HG02852 (cell line): ENCODE results near the gene RPS2.
"Not testable (repeated sequence)": the region's sequence is repeated elsewhere in the genome, so short reads cannot be mapped to it uniquely, and the experiment has no call there.

Experiments
- ATAC-seq: cut with Tn5 transposase; IDR thresholded peaks from one replicate; pipeline ENCODE4 v1.9.1; 2021; ENCODE audit warnings: mild to moderate bottlenecking, moderate library complexity; ENCODE audit not compliant: unreplicated experiment

Gene RPS2

DNA sequence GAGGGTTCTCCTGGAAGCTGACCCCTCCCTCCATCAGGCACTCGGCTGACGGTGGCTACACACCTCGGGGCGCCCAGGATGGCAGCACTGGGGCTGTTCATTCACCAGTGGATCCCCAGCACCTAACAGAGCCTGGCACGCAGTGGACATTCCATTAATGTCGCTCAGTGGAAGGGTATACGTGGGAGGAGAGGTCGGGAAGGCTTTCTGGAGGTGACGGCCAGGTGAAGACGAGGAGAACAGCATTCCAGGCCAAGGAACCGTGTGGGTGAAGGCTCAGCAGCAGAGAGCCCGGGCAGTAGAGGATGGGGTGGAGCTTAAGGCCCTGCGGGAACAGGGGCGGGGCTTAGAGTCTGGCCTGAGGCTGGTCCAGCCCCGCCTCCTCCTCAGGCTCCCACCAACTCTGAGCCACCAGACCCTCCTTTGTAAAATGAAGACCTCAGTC, 43.9 kb downstream of the RPS2 start:
- no peak for ATAC-seq

DNA sequence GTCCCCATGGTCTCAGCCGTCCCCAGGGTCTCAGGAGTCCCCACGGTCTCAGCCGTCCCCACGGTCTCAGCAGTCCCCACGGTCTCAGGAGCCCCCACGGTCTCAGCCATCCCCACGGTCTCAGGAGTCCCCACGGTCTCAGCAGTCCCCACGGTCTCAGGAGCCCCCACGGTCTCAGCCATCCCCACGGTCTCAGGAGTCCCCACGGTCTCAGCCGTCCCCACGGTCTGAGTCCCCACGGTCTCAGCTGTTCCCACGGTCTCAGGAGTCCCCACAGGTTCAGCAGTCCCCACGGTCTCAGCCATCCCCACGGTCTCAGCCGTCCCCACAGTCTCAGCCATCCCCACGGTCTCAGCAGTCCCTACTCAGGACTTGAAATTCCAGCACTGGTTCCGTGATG, 44.5 kb downstream of the RPS2 start:
- not testable (repeated sequence) for ATAC-seq

- no peak for ATAC-seq
Observed at GRCh38 chr16:1919327-1919998, 45.2 kb downstream of the RPS2 start.

GRCh38 chr16:1918351-1919326, 46.0 kb downstream of the RPS2 start, which contains the start of gene HS3ST6:
Gene HS3ST6 (minus strand): TSS chr16:1918415. CDS start chr16:1918323, 92 bp downstream.
- no peak for ATAC-seq

DNA sequence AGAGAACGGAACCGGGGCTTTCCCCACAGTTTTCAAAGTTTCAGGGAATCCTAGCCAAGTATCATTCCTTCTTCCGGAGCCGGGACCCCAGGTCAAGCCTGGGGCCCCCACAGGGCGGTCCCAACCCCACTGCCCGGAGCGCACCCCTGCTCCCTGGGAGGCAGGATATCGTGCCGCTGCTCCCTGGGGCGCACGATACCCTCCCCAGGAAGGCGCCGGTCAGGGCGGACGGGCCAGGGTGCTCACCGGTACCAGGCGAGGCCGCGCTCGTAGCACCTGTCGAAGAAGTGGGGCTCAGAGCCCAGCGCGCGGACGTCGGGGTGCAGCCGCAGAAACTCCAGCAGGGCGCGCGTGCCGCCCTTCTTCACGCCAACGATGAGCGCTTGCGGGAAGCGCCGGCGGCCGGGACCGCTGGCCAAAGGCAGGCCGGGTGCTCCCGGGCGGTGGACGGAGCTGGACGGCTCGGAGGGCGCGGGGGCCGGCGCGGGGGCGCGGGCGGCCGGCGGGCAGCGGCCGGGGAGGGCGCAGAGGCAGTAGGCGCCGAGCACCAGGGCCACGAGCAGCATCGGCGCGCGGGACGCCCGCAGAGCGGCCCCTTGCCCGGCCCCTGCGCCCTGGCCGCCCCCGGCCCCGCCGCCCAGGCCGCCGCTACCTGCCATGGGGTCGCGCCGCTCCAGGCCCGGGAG, 46.8 kb downstream of the RPS2 start:
- no peak for ATAC-seq

DNA sequence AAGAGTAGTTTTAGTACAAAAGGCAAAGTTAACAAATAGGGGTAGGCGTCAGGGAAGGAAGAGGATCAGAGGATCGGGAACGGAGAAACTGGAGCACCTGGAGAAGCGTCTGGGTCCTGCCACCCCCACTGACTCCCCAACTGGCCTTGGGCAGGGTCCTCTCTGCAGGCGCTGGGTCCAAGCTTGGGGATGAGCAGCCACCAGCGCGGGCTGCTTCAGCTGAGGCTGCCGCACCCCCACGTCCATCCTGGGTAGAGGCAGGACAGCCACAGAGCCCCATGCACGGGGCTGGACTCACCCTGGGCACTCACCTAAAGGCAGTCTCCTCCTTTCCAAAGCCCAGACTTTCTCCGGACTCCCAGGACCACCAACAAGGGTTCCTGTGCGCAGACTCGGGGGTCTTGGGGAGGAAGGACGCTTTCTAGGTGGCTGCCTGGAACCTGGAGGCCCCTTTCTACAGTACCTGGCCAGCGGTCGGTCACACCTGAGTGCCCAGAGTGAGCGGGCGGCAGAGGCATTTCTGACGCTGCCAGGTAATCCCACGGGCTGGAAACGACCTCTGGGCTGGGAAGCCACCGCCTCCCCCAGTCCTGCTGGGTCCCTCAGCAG, 47.5 kb downstream of the RPS2 start:
- no peak for ATAC-seq

DNA sequence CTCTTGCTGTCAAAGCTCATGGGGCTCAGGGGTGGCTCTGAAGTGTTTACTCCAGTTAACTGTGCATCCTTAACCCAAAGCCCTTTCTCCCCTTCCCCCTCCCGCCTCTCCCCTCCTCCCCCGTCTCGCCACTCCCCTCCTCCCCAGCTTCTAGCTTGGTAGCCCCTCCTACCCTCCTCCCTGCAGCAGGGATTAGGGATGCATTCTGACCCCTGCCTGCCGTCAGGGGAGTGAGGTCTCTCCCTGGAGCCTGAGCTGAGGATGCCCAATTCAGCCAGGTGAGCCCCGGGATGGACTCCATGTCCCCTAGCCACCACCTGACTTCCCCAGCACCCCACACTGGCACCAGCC, 48.0 kb downstream of the RPS2 start:
- no peak for ATAC-seq

- no peak for ATAC-seq
Observed at GRCh38 chr16:1915732-1916639, 48.6 kb downstream of the RPS2 start.

DNA sequence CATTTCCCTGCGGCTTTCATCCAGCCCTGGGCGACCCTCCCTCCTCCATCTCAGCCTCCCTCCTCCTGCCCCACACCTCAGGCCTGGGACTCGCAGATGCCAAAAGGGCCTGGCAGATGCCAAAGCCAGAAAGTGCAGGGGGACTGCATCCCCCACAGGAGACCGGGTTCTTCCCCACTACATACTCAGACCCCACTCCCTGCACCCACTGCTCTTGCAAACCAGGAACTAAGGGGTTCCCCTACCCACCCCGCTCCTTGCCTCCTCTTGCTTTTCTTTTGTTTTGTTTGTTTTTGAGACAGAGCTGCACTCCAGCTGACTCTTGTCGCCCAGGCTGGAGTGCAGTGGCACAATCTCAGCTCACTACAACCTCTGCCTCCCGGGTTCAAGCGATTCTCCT, 49.6 kb downstream of the RPS2 start:
- no peak for ATAC-seq

DNA sequence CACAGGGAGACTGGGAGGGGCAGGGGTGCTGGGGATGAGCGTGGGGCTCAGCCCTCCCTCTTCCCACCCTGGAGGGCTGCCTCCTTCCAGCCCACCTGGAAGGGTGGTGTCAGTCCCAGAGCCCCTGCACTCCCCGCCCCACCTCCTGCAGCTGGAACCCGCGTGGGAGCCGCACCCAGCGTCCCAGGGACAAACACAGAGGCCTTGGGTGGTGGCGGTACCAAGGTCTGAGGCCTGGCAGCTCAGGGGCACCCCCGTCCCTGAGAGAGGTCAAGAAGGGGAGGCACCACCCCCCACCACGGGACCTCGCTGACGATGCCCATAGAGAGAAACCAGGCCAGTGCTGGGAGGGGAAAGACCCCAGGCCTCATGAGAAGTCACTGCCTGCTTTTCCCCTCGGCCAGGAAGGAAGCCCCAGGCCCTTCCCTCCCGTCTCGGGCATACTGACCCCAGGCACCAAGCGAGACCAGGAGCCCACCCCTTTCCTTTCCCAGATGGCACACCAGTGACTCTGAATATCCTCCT, 50.5 kb downstream of the RPS2 start:
- no peak for ATAC-seq

- no peak for ATAC-seq
Observed at GRCh38 chr16:1913327-1914083, 51.1 kb downstream of the RPS2 start.

GRCh38 chr16:1912215-1912543, 52.4 kb downstream of the RPS2 start:
- ATAC-seq, result no peak
